ENCODE results near the gene ZNF862. TPM values are rescaled to one million over a fixed set of nuclear protein-coding genes. Genes with fewer than 3 reads are reported as not detected.

The ZNF862 gene
- total and polyA plus RNA-seq, 2 of the 8 experiments (the other 6 are each of a cell fraction or from before 2014, with no cell fraction given): 1.8 to 3.9 TPM

GRCh38 chr7:149806726-149807125, 31.4 kb upstream of the ZNF862 start:
- WGBS, 2 experiments (ENCODE audit: extremely low coverage in 1 of 2, insufficient coverage in 1 of 2, insufficient read length in 1 of 2, insufficient replicate concordance in 2 of 2, low coverage in 1 of 2, low lambda C conversion rate in 2 of 2, missing lambda C conversion rate in 1 of 2): 82% methylated on average over 13 of the region's 16 CpGs; no CpG with 5 or more reads in 1 of the 2 experiments
- no peak overlapping the region for H3K56ac ChIP-seq (replicated peaks; ENCODE audit: insufficient read length, low read depth, low read length)
- H3K9ac ChIP-seq (replicated peaks in 1 of 4; ENCODE audit: extremely low read depth in 1 of 4, low read depth in 3 of 4, low read length in 3 of 4): no peak overlapping the region
- DNase-seq (ENCODE audit: low read depth in 1 of 2, low spot score in 2 of 2) (no peak), FAIRE-seq (no peak)
- no peak overlapping the region for H2BK5ac ChIP-seq (ENCODE audit: low read depth, low read length)
- H2BK120ac ChIP-seq (replicated peaks; ENCODE audit: low read depth, low read length): no peak overlapping the region
- no peak overlapping the region for H4K91ac ChIP-seq (replicated peaks; ENCODE audit: insufficient read length, low read length)
- H4K5ac ChIP-seq (ENCODE audit: insufficient read length, low read depth, low read length): no peak overlapping the region
- no peak overlapping the region for H2AFZ ChIP-seq (ENCODE audit: low read length)
- no peaks in the 10 kb centered on the region for H3K79me2 ChIP-seq (ENCODE audit: control insufficient read depth in 1 of 2, insufficient read depth in 2 of 2, low read length in 2 of 2)
- no peak overlapping the region for H3K14ac ChIP-seq (ENCODE audit: insufficient read length)
- H2AK5ac ChIP-seq (ENCODE audit: low read depth, low read length): no peak overlapping the region
- H3K4ac ChIP-seq (replicated peaks; ENCODE audit: insufficient read length, low read depth, low read length): no peak overlapping the region
- H4K8ac ChIP-seq (ENCODE audit: extremely low read depth, insufficient read depth, low read length): no peak overlapping the region; the same call in 1 of the 2 replicates
- ChIA-PET POLR2A (ENCODE audit: partially characterized antibody) (interaction anchor here (1.1 kb wide), 1 partner anchor 19 kb away, joined by 3 read pairs; no protein-coding TSS in a partner anchor), CTCF (ENCODE audit: partially characterized antibody) (interaction anchor here (0.6 to 10.3 kb wide), 25 partner anchors 9 to 208 kb away, joined by 3 to 209 read pairs (median 5); partner anchors contain the start of gene ZNF862)
- H3K4me1 ChIP-seq (replicated peaks in 1 of 4; ENCODE audit: control insufficient read depth in 3 of 4, insufficient read depth in 4 of 4, low read length in 3 of 4): peaks cover 0 to 7% (median 5%) of the 10 kb centered on the region in 4 experiments; a peak in 6 of 7 replicates
- no peak overlapping the region for H3K4me2 ChIP-seq (ENCODE audit: insufficient read depth in 1 of 2, low read depth in 2 of 2, low read length in 2 of 2)
- H3K18ac ChIP-seq (ENCODE audit: extremely low read depth, low read length): no peak overlapping the region
- no peak overlapping the region for H2BK12ac ChIP-seq (ENCODE audit: low read depth, low read length)
- no peaks in the 10 kb centered on the region for H3K9me3 ChIP-seq (ENCODE audit: insufficient read depth in 2 of 2, low read depth in 1 of 2, low read length in 1 of 2)
- no peak overlapping the region for H3K23ac ChIP-seq (ENCODE audit: insufficient read length)
- H3K79me1 ChIP-seq (ENCODE audit: low read depth, low read length): no peaks in the 10 kb centered on the region
- no peaks in the 10 kb centered on the region for H3K27me3 ChIP-seq (replicated peaks in 1 of 4; ENCODE audit: control insufficient read depth in 3 of 4, extremely low read depth in 1 of 4, insufficient read depth in 3 of 4, low read length in 3 of 4)
- no peak overlapping the region for H3K27ac ChIP-seq (ENCODE audit: low read depth, low read length)
- peaks cover 0 to 1% of the 10 kb centered on the region in 2 experiments for H4K20me1 ChIP-seq (replicated peaks in 1 of 2; ENCODE audit: control insufficient read depth in 1 of 2, insufficient read depth in 2 of 2, low read length in 2 of 2)
- H3K36me3 ChIP-seq (ENCODE audit: control insufficient read depth in 2 of 4, insufficient read depth in 4 of 4, low read length in 3 of 4): no peaks in the 10 kb centered on the region
- no peak overlapping the region for H2BK20ac ChIP-seq (ENCODE audit: low read length)
- H3K4me3 ChIP-seq (ENCODE audit: extremely low read depth in 1 of 4, insufficient read depth in 2 of 4, low read depth in 3 of 4, low read length in 4 of 4): no peak overlapping the region
- no peaks in the 10 kb centered on the region; the same call in 1 of the 2 replicates for H3K23me2 ChIP-seq (ENCODE audit: low read depth, low read length)
- no peak overlapping the region for H2BK15ac ChIP-seq (ENCODE audit: low read length)
- TF ChIP-seq JUN (IDR thresholded peaks at IDR 0.05; ENCODE audit: low read depth, low read length): no peak
